GM19452 (cell line): Measurements from ENCODE around the gene PRR14.

ENCODE experiments used
- ATAC-seq: cut with Tn5 transposase; IDR thresholded peaks from one replicate; pipeline ENCODE4 v1.9.1; 2021; ENCODE audit not compliant: unreplicated experiment

The PRR14 gene

DNA sequence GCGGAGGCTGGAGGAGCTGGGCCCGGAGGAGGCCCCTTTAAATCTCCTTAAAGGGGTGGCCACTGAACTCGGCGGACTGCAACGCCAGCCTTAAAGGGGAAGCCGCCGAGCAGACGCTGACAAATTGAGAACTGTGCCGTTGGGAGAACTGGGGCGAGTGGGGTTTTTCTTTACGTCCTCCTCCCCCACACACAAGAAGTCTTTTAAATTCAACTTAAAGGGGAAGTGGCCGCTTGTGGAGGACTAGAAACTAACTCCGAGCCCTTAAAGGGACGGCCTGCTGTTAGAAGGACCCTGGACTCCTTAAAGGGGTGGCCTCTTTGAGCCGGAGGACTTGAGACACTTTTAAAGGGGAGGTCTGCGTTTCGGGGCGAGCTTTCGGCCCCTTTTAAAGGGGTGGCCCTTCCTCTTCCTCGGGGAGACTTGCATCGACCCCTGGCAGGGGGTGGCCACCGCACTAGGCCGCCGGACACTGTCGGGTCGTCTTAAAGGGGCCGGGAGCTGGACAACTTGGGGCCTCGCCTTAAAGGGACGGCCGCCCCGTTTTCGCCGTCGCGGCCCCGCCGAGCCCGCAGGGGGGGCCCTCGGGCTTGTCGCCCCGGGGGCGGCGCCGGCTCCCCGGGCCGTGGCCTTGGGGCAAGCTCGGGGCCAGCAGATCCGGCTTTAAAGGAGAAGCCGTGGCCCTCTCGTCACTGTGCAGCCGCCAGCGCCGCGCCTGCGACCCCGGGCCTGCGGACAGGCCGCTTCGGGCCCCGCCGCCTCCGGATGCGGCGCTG, 8.2 kb downstream of the PRR14 start:
- peak; percentile 25 for ATAC-seq

GRCh38 chr16:30659507-30660423, 9.0 kb downstream of the PRR14 start:
- no peak for ATAC-seq

DNA sequence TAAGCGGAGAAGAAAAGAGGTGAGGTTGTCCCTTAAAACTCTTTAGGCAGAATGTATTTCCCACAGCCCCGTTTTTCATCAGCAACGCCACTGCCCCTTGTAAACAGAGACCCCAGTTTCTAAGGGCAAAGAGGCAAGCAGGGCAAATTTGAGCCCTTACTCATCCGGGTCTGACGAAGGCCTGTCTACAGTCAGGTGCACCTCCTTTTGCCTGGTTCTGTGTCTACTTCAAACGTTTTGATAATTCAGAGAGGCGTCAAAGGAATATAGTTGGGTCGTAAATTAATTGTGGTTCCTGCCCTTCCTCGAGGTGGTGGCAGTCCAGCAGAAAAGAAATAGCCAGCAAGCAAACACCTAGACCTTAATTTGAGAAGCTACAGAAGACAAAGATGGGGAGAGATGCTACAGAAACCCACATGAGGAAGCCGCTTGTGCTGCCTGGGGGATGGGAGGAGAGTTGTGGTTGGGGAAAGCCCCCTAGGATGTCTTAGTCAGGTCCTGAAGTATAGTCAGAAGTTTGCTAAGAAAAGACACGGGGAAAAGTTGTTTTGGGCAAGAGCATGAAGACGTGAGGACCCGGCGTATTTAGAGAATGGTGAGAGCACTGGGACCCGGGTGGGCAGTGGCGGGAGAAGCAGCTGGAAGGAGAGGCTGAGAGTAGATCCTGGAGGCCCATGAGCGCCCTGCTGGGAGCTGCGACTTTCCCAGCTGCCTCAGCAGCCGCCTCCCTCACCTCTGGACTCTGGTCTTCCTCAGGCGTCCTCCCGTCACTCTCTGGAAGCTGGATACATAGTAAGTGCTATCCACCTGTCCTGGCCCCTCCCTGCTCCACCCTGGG, 9.9 kb downstream of the PRR14 start:
- ATAC-seq = no peak

- no peak for ATAC-seq
Observed at GRCh38 chr16:30662449-30662848, 11.7 kb downstream of the PRR14 start.

- no peak for ATAC-seq
Observed at GRCh38 chr16:30663038-30663437, 12.3 kb downstream of the PRR14 start.

DNA sequence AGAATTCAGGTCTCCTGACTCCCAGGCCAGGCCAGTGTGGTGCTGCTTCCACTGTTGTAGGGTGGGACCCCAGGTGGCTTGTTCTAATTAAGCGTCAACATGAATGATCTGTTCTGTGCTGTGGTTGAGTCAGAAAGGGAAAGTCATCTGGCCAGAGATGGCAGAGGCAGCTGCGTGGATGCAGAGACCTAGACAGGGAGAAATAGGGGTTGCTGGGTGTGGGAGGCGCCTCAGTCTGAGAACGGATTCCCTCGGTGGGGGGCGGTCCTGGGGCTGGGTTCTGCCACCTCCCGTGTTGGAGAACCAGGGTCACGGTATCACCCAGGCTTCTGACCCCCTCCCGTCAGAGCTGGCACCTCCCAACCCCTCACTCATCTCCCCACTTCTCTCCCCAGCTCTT, 13.1 kb downstream of the PRR14 start:
- ATAC-seq = no peak

DNA sequence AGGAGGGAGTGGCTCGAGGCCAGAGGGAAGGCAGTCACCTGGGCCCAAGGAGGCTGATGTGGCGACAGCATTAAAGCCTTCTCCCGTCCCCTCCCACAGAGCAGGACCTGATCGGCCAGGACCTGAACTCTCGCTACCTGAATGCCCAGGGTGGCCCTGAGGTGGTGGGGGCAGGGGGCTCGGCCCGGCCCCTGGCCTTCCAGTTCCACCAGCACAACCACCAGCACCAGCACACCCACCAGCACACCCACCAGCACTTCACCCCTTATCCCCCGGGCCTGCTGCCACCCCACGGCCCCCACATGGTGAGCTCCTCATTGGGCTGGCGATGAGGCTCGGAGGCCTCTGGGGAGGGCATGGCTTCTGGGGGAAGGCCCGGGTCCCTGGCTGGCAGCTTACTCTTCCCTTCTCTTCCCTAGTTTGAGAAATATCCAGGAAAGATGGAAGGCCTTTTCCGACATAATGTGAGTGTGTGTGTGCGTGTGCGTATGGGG, 13.9 kb downstream of the PRR14 start:
- ATAC-seq = no peak

- ATAC-seq = no peak
Observed at GRCh38 chr16:30665155-30665829, 14.5 kb downstream of the PRR14 start.

- ATAC-seq = no peak
Observed at GRCh38 chr16:30665830-30666190, 15.1 kb downstream of the PRR14 start.

GRCh38 chr16:30666681-30667080, 15.9 kb downstream of the PRR14 start:
- ATAC-seq = no peak

DNA sequence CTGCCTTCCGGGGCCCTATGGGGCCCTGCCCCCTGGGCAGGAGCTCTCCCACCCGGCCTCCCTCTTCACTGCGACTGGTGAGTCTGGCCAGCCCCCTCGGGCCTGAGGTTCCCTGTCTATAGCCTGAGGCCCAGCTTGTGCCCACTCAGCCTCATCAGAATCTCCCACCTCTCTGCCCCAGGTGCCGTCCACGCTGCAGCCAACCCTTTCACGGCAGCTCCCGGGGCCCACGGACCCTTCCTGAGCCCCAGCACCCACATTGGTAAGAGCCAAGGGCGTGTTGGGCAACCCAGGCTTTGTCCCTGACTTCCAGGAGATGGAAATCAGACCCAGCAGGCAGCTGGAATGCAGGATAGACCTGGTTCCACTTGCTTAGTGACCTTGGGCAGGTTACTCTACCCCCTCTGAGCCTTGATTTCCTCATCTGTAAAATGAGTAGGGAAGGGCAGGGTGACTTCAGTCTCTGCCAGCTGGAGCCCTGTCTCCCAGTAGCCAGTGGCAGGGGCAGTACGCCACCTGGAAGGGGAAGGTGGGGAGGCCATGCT, 16.7 kb downstream of the PRR14 start:
- no peak for ATAC-seq

DNA sequence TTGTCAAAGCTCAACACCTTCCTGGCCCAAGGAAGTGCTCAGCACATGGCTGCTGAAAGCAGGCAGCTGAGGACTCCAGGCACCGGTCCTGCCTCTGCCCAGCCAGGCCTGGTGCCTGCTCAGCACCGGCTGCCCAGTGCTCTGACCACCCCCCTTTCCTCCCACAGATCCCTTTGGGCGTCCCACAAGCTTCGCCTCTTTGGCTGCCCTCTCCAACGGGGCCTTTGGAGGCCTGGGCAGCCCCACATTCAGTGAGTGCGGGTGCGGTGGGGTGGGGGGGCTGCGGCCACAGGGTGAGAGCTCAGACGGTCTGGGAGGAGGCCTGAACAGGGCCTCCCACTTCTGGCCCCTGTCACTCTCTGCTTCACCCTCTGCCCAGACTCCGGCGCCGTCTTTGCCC, 17.6 kb downstream of the PRR14 start:
- ATAC-seq = no peak

- ATAC-seq = no peak
Observed at GRCh38 chr16:30669026-30669902, 18.5 kb downstream of the PRR14 start.

DNA sequence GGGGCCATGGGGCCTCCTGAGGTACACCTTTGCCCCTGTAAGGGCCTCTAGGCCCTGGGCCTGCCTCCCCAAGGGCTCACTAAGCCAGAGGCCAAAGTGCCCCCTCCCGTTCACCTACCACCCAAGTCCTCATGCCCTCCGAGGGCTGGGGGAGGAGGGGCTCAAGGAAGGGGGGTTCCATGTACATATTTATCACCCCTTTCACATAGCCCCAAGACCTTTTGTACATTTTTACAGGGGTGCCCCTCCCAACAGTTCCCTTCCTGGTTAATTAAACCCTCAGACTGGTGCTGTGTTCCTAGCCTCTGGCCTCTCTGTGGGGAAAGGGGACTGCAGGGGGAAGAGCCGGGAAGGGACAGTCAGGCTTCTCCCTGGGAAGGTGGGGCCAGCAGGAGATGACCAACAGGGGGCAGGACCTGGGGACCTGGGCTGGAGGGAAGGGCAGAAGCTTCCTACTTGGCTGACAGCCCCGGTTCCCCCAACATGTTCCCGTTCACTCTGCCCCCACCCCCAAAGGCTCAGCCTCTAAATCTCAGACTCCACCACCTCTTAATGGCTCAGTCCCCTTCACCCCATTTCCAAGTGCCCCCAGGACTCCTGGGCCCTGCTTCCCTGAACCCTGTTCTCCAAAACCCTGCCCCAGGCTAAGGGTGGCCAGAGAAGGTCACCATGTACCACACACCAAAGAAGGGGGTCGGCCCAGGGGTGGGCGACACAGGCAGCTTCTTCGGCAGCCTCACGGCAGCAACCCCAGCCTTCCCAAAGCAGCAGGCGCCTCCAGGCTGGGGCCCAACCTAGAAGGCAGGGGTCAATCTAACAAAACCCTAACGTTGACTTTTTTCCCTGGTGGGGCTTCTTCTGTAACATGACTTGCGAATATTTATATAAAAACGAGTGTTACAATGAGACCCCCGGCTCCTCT, 19.4 kb downstream of the PRR14 start:
- no peak for ATAC-seq

DNA sequence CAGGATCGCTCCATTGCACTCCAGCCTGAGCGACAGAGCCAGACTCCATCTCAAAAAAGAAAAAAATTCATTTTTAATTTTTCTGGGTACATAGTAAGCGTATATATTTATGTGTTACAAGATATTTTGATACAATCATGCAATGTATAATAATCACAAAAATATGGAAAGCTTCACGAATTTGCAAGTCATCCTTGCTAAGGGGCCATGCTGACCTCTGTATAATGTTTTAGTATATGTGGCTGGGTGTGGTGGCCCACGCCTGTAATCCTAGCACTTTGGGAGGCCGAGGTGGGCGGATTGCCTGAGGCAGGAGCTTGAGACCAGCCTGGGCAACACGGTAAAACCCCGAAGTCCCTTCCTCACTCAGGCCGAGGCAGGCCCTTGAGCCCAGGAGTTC, 24.4 kb downstream of the PRR14 start:
- ATAC-seq = no peak

- ATAC-seq = no peak
Observed at GRCh38 chr16:30677931-30678585, 27.3 kb downstream of the PRR14 start.

DNA sequence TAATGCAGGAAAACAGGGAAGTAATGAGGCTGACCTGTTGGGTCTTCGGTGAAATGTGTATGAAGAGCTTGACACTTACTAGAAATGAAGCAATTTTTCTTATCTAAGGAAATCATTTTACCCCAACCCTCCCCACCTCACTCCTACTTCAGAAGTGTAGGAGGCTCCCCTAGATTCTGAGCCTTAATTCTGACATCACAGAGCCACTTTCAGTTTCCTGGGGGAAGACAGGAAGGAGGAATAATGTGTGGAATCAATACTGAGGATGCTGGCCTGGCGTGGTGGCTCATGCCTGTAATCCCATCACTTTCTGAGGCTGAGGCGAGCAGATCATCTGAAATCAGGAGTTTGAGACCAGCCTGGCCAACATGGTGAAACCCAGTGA, 27.8 kb downstream of the PRR14 start:
- no peak for ATAC-seq

- no peak for ATAC-seq
Observed at GRCh38 chr16:30680326-30680725, 29.6 kb downstream of the PRR14 start.
